ENCODE measurements around the gene PCDHGA8.
"Not testable (repeated sequence)": the region's sequence is repeated elsewhere in the genome, so short reads cannot be mapped to it uniquely, and the experiment has no call there.

PCDHGA8 gene

DNA sequence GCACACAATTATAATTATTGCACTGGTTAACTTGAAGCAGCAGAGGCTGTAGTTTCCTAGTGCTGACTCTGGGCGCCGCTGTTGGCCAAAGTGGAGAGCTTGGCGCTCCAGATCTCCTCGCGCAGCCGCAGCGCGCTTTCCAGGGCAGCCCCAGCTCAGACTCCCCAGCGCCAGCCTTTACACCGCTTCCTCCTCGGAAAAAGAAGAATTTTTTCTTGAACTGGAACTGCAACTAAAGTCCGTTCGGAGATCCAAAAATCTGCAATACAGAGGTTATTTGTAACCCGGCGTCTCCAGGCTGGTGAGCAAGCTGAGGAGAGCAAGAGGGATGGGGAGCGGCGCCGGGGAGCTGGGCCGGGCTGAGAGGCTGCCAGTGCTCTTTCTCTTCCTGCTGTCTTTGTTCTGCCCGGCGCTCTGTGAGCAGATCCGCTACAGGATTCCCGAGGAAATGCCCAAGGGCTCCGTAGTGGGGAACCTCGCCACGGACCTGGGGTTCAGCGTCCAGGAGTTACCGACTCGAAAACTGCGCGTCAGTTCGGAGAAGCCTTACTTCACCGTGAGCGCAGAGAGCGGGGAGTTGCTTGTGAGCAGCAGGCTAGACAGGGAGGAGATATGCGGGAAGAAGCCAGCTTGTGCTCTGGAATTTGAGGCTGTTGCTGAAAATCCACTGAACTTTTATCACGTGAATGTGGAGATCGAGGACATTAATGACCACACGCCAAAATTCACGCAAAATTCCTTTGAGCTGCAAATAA lies 4.7 kb upstream of the PCDHGA8 start, which contains the start of gene PCDHGB4:
Gene PCDHGB4 (plus strand): TSS at position 142 of the 755 bp plus-strand sequence. CDS start 187 bp downstream, at position 329.
- not testable (repeated sequence) for H3K27ac Mint-ChIP-seq, H3K4me1 Mint-ChIP-seq
- Mint-ChIP-seq H3K36me3 (peaks cover 27% of the 10 kb centered on the region), H3K9me3 (peaks cover 40% of the 10 kb centered on the region), H3K27me3 (peaks cover 63% of the 10 kb centered on the region), H3K4me3 (peak within 1 kb of the TSS; percentile 11)

DNA sequence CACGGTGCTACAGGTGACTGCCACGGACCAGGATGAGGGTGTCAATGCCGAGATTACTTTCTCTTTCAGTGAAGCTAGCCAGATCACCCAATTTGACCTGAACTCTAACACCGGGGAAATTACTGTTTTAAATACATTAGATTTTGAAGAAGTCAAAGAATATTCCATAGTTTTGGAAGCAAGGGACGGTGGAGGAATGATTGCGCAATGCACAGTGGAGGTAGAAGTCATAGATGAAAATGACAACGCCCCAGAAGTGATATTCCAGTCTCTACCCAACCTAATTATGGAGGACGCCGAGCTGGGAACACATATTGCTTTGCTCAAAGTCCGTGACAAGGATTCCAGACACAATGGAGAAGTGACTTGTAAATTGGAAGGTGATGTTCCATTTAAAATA lies 3.8 kb upstream of the PCDHGA8 start:
- H3K27ac Mint-ChIP-seq: no peak overlapping the region
- H3K4me3 Mint-ChIP-seq: no peak overlapping the region
- H3K36me3 Mint-ChIP-seq: peaks cover 29% of the 10 kb centered on the region
- peaks cover 64% of the 10 kb centered on the region for H3K27me3 Mint-ChIP-seq
- H3K4me1 Mint-ChIP-seq: peaks cover 3% of the 10 kb centered on the region
- H3K9me3 Mint-ChIP-seq: peaks cover 40% of the 10 kb centered on the region

DNA sequence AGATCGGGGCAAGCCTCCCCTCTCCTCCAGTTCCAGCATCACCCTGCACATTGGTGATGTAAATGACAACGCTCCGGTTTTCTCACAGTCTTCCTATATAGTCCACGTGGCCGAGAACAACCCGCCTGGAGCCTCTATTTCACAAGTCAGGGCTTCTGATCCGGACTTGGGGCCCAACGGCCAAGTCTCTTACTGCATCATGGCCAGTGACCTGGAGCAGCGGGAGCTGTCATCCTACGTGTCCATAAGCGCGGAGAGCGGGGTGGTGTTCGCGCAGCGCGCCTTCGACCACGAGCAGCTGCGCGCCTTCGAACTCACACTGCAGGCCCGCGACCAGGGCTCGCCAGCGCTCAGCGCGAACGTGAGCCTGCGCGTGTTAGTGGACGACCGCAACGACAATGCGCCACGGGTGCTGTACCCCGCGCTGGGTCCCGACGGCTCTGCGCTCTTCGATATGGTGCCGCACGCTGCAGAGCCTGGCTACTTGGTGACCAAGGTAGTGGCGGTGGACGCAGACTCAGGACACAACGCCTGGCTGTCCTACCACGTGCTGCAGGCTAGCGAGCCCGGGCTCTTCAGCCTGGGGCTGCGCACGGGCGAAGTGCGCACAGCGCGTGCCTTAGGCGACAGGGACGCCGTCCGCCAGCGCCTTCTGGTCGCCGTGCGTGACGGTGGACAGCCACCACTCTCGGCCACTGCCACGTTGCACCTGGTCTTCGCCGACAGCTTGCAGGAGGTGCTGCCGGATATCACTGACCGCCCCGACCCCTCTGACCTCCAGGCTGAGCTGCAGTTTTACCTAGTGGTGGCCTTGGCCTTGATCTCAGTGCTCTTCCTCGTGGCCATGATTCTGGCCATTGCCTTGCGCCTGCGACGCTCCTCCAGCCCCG lies 3.0 kb upstream of the PCDHGA8 start:
- Mint-ChIP-seq H3K36me3 (peaks cover 28% of the 10 kb centered on the region), H3K27me3 (peaks cover 64% of the 10 kb centered on the region), H3K27ac (no peak overlapping the region), H3K4me3 (no peak overlapping the region), H3K9me3 (peaks cover 42% of the 10 kb centered on the region), H3K4me1 (peaks cover 3% of the 10 kb centered on the region)

DNA sequence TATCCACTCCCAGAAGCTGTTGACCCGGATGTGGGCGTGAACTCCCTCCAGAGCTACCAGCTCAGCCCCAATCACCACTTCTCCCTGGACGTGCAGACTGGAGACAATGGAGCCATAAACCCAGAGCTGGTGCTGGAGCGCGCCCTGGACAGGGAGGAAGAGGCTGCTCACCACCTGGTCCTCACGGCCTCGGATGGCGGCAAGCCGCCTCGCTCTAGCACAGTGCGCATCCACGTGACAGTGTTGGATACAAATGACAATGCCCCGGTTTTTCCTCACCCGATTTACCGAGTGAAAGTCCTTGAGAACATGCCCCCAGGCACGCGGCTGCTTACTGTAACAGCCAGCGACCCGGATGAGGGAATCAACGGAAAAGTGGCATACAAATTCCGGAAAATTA lies 834 bp downstream of the PCDHGA8 start:
- peaks cover 22% of the 10 kb centered on the region for H3K36me3 Mint-ChIP-seq
- H3K27ac Mint-ChIP-seq: no peak overlapping the region
- no peak overlapping the region for H3K4me3 Mint-ChIP-seq
- peaks cover 3% of the 10 kb centered on the region for H3K4me1 Mint-ChIP-seq
- H3K27me3 Mint-ChIP-seq: peaks cover 54% of the 10 kb centered on the region
- peaks cover 24% of the 10 kb centered on the region for H3K9me3 Mint-ChIP-seq

DNA sequence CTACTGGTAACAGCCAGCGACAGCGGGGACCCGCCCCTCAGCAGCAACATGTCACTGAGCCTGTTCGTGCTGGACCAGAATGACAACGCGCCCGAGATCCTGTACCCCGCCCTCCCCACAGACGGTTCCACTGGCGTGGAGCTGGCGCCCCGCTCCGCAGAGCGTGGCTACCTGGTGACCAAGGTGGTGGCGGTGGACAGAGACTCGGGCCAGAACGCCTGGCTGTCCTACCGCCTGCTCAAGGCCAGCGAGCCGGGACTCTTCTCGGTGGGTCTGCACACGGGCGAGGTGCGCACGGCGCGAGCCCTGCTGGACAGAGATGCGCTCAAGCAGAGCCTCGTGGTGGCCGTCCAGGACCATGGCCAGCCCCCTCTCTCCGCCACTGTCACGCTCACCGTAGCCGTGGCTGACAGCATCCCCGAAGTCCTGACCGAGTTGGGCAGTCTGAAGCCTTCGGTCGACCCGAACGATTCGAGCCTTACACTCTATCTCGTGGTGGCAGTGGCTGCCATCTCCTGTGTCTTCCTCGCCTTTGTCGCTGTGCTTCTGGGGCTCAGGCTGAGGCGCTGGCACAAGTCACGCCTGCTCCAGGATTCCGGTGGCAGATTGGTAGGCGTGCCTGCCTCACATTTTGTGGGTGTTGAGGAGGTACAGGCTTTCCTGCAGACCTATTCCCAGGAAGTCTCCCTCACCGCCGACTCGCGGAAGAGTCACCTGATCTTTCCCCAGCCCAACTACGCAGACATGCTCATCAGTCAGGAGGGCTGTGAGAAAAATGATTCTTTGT lies 2.2 kb downstream of the PCDHGA8 start:
- H3K27ac Mint-ChIP-seq, H3K4me3 Mint-ChIP-seq, H3K4me1 Mint-ChIP-seq: not testable (repeated sequence)
- Mint-ChIP-seq H3K36me3 (peaks cover 19% of the 10 kb centered on the region), H3K9me3 (peaks cover 15% of the 10 kb centered on the region), H3K27me3 (peaks cover 53% of the 10 kb centered on the region)

DNA sequence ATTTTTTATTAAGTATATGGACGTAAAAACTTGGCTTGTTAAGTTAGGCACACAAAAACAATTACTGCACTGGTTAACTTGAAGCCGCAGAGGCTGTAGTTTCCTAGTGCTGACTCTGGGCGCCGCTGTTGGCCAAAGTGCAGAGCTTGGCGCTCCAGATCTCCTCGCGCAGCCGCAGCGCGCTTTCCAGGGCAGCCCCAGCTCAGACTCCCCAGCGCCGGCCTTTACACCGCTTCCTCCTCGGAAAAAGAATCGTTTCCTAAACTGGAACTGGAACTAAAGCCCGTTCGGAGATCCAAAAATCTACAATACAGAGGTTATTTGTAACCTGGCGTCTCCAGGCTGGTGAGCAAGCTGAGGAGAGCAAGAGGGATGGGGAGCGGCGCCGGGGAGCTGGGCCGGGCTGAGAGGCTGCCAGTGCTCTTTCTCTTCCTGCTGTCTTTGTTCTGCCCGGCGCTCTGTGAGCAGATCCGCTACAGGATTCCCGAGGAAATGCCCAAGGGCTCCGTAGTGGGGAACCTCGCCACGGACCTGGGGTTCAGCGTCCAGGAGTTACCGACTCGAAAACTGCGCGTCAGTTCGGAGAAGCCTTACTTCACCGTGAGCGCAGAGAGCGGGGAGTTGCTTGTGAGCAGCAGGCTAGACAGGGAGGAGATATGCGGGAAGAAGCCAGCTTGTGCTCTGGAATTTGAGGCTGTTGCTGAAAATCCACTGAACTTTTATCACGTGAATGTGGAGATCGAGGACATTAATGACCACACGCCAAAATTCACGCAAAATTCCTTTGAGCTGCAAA lies 5.5 kb downstream of the PCDHGA8 start, which contains the start of gene PCDHGB5:
Gene PCDHGB5 (plus strand): TSS at position 192 of the 796 bp plus-strand sequence. CDS start 181 bp downstream, at position 373.
- H3K27ac Mint-ChIP-seq, H3K4me1 Mint-ChIP-seq: not testable (repeated sequence)
- H3K4me3 Mint-ChIP-seq: peak within 1 kb of the TSS; percentile 44
- H3K36me3 Mint-ChIP-seq: peaks cover 19% of the 10 kb centered on the region
- H3K9me3 Mint-ChIP-seq: peaks cover 12% of the 10 kb centered on the region
- peaks cover 49% of the 10 kb centered on the region for H3K27me3 Mint-ChIP-seq

DNA sequence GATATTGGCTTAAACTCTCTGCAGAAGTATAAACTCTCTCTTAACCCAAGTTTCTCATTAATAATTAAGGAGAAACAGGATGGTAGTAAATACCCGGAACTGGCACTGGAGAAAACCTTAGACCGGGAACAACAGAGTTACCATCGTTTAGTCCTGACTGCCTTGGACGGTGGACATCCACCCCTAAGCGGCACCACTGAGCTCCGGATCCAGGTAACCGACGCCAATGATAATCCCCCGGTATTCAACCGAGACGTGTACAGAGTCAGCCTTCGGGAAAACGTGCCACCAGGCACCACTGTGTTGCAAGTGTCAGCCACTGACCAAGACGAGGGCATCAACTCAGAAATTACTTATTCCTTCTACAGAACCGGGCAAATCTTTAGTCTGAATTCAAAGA lies 6.2 kb downstream of the PCDHGA8 start:
- peaks cover 15% of the 10 kb centered on the region for H3K9me3 Mint-ChIP-seq
- H3K4me3 Mint-ChIP-seq: no peak overlapping the region

DNA sequence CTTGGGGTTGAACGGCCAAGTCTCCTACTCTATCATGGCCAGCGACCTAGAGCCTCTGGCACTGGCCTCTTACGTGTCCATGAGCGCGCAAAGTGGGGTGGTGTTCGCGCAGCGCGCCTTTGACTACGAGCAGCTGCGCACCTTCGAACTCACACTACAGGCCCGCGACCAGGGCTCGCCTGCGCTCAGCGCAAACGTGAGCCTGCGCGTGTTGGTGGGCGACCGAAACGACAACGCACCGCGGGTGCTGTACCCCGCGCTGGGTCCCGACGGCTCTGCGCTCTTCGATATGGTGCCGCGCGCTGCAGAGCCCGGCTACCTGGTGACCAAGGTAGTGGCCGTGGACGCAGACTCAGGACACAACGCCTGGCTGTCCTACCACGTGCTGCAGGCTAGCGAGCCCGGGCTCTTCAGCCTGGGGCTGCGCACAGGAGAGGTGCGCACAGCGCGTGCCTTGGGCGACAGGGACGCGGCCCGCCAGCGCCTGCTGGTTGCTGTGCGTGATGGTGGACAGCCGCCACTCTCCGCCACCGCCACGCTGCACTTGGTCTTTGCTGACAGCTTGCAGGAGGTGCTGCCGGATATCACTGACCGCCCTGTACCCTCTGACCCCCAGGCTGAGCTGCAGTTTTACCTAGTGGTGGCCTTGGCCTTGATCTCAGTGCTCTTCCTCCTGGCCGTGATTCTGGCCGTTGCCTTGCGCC lies 7.3 kb downstream of the PCDHGA8 start:
- Mint-ChIP-seq H3K27ac (peak overlapping the region; percentile 86), H3K4me3 (peak overlapping the region; percentile 57), H3K36me3 (peaks cover 16% of the 10 kb centered on the region), H3K4me1 (no peaks in the 10 kb centered on the region), H3K27me3 (peaks cover 52% of the 10 kb centered on the region), H3K9me3 (peaks cover 11% of the 10 kb centered on the region)

More for the DNA sequence above, 6.2 kb downstream of the PCDHGA8 start:
- Mint-ChIP-seq H3K4me1 (no peaks in the 10 kb centered on the region), H3K36me3 (peaks cover 17% of the 10 kb centered on the region), H3K27ac (no peak overlapping the region), H3K27me3 (peaks cover 52% of the 10 kb centered on the region)

DNA sequence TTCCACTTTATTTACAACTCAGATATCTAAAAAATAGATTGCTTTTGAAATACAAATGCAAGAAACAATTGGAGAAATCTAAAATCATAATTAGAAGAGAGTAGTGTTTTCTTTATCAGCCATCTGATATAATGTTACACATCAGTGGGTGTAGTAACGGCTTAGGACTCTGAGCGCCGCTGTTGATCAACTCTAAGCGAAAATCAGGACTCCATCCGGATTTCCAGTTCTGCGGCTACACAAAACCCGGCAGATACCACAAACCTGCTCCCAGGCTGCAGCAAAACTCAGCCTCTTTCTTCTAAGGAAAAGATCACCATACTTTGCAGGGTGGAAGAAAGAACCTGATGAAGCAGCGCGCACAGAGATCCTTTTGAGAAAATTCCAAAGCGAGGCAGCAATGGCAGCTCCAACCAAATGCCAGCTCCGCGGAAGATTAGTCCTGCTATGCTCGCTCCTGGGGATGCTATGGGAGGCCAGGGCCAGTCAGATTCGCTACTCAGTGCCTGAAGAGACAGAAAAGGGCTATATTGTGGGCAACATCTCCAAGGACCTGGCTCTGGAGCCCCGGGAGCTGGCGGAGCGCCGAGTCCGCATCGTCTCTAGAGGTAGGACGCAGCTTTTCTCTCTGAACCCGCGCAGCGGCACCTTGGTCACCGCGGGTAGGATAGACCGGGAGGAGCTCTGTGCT lies 10.3 kb downstream of the PCDHGA8 start, which contains the start of gene PCDHGA9:
Gene PCDHGA9 (plus strand): TSS at position 226 of the 691 bp plus-strand sequence. CDS start 175 bp downstream, at position 401.
- peaks cover 11% of the 10 kb centered on the region for H3K9me3 Mint-ChIP-seq
- no peak within 1 kb of the TSS for H3K27ac Mint-ChIP-seq
- peaks cover 56% of the 10 kb centered on the region for H3K27me3 Mint-ChIP-seq
- no peaks in the 10 kb centered on the region for H3K4me1 Mint-ChIP-seq
- H3K4me3 Mint-ChIP-seq: peak within 1 kb of the TSS; percentile 70
- peaks cover 16% of the 10 kb centered on the region for H3K36me3 Mint-ChIP-seq

DNA sequence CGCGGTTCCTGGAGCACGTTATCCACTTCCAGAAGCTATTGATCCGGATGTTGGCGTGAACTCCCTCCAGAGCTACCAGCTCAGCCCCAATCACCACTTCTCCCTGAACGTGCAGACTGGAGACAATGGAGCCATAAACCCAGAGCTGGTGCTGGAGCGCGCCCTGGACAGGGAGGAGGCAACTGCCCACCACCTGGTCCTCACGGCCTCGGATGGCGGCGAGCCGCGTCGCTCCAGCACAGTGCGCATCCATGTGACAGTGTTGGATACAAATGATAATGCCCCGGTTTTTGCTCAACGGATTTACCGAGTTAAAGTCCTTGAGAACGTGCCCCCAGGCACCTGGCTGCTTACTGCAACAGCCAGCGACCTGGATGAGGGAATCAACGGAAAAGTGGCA lies 11.0 kb downstream of the PCDHGA8 start:
- H3K4me1 Mint-ChIP-seq: no peaks in the 10 kb centered on the region
- H3K27ac Mint-ChIP-seq: no peak overlapping the region
- H3K4me3 Mint-ChIP-seq: no peak overlapping the region
- peaks cover 16% of the 10 kb centered on the region for H3K9me3 Mint-ChIP-seq
- peaks cover 19% of the 10 kb centered on the region for H3K36me3 Mint-ChIP-seq
- H3K27me3 Mint-ChIP-seq: peaks cover 59% of the 10 kb centered on the region

DNA sequence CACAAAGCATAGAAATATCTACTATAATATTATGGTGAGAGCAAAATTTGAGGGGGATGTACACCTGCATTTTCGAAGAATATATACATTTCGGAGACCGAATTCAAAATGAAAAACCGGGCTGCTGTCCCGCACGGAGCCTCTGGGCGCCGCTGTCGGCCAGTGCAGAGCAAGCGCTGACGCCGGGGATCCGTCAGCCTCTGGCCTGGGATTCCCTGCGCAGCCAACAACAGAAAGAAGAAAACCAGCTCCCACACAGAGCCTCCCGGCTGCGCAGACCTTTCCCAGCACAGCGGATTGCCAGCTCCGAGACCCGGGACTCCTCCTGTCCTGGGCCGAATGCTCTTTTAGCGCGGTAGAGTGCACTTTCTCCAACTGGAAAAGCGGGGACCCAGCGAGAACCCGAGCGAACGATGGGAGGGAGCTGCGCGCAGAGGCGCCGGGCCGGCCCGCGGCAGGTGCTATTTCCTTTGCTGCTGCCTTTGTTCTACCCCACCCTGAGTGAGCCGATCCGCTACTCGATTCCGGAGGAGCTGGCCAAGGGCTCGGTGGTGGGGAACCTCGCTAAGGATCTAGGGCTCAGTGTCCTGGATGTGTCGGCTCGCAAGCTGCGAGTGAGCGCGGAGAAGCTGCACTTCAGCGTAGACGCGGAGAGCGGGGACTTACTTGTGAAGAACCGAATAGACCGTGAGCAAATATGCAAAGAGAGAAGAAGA lies 15.5 kb downstream of the PCDHGA8 start, which contains the start of gene PCDHGB6:
Gene PCDHGB6 (plus strand): TSS at position 232 of the 716 bp plus-strand sequence. CDS start 182 bp downstream, at position 414.
- not testable (repeated sequence) for H3K27ac Mint-ChIP-seq, H3K4me1 Mint-ChIP-seq
- H3K27me3 Mint-ChIP-seq: peaks cover 59% of the 10 kb centered on the region
- H3K36me3 Mint-ChIP-seq: peaks cover 20% of the 10 kb centered on the region
- H3K9me3 Mint-ChIP-seq: peaks cover 21% of the 10 kb centered on the region
- peak within 1 kb of the TSS; percentile 74 for H3K4me3 Mint-ChIP-seq

DNA sequence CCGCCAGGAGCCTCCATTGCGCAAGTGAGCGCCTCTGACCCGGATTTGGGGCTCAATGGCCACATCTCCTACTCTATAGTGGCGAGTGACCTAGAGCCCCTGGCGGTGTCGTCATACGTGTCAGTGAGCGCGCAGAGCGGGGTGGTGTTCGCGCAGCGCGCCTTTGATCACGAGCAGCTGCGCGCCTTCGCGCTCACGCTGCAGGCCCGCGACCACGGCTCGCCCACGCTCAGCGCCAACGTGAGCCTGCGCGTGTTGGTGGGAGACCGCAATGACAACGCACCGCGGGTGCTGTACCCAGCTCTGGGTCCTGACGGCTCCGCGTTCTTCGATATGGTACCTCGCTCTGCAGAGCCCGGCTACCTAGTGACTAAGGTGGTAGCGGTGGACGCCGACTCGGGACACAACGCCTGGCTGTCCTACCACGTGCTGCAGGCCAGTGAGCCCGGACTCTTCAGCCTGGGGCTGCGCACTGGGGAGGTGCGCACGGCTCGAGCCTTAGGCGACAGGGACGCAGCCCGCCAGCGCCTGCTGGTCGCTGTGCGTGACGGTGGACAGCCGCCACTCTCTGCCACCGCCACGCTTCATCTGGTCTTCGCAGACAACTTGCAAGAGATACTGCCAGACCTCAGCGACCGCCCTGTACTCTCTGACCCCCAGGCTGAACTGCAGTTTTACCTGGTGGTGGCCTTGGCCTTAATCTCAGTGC lies 17.3 kb downstream of the PCDHGA8 start:
- Mint-ChIP-seq H3K27ac (no peak overlapping the region), H3K4me3 (peak overlapping the region; percentile 52), H3K4me1 (peaks cover 18% of the 10 kb centered on the region), H3K9me3 (peaks cover 17% of the 10 kb centered on the region), H3K27me3 (peaks cover 59% of the 10 kb centered on the region), H3K36me3 (peaks cover 22% of the 10 kb centered on the region)

Data from activated naive CD4-positive, alpha-beta T cell treated with anti-CD3 and anti-CD28 coated beads, Interleukin-2, amount 50 U/mL, for 24 hours (primary cell).